GM19025 (cell line): Measurements from ENCODE around the gene ANKRD28.
"Not testable (repeated sequence)": the region's sequence is repeated elsewhere in the genome, so short reads cannot be mapped to it uniquely, and the experiment has no call there.

Experiments used
- ATAC-seq: cut with Tn5 transposase; IDR thresholded peaks from one replicate; pipeline ENCODE4 v1.9.1; 2021; ENCODE audit warnings: mild to moderate bottlenecking, low read depth, moderate library complexity; ENCODE audit not compliant: unreplicated experiment

Gene ANKRD28

GRCh38 chr3:15778332-15778858, 19.4 kb downstream of the ANKRD28 start:
- no peak for ATAC-seq

GRCh38 chr3:15774931-15775560, 22.7 kb downstream of the ANKRD28 start:
- peak; percentile 49 for ATAC-seq

- ATAC-seq, result no peak
These were observed 26.3 kb downstream of the ANKRD28 start for GRCh38 chr3:15771444-15771843.

GRCh38 chr3:15769256-15769915, 28.4 kb downstream of the ANKRD28 start:
- no peak for ATAC-seq

- no peak for ATAC-seq
These were observed 29.1 kb downstream of the ANKRD28 start for GRCh38 chr3:15768421-15769255.

- no peak for ATAC-seq
These were observed 31.4 kb downstream of the ANKRD28 start for GRCh38 chr3:15766406-15766805.

GRCh38 chr3:15758295-15758694, 39.5 kb downstream of the ANKRD28 start:
- ATAC-seq, result no peak

GRCh38 chr3:15757824-15758223, 40.0 kb downstream of the ANKRD28 start:
- ATAC-seq, result no peak

- no peak for ATAC-seq
These were observed 41.3 kb downstream of the ANKRD28 start for GRCh38 chr3:15756505-15756904.

- ATAC-seq, result no peak
These were observed 42.0 kb downstream of the ANKRD28 start for GRCh38 chr3:15755780-15756179.

GRCh38 chr3:15755181-15755580, 42.6 kb downstream of the ANKRD28 start:
- ATAC-seq, result no peak

- no peak for ATAC-seq
These were observed 43.7 kb downstream of the ANKRD28 start for GRCh38 chr3:15754047-15754446.

GRCh38 chr3:15753056-15753710, 44.6 kb downstream of the ANKRD28 start:
- no peak for ATAC-seq

- ATAC-seq, result no peak
These were observed 46.9 kb downstream of the ANKRD28 start for GRCh38 chr3:15750879-15751278.

- ATAC-seq, result no peak
These were observed 47.6 kb downstream of the ANKRD28 start for GRCh38 chr3:15750143-15750542.

- ATAC-seq, result not testable (repeated sequence)
These were observed 51.9 kb downstream of the ANKRD28 start for GRCh38 chr3:15745896-15746295.

GRCh38 chr3:15744176-15744575, 53.6 kb downstream of the ANKRD28 start:
- ATAC-seq, result no peak

GRCh38 chr3:15743587-15744009, 54.2 kb downstream of the ANKRD28 start:
- no peak for ATAC-seq

- ATAC-seq, result not testable (repeated sequence)
These were observed 55.5 kb downstream of the ANKRD28 start for GRCh38 chr3:15742236-15742635.

- not testable (repeated sequence) for ATAC-seq
These were observed 59.2 kb downstream of the ANKRD28 start for GRCh38 chr3:15738616-15739005.

- ATAC-seq, result no peak
These were observed 66.8 kb downstream of the ANKRD28 start for GRCh38 chr3:15731024-15731423.
